Measurements from ENCODE around the gene SOAT2. TPM values are rescaled to one million over a fixed set of nuclear protein-coding genes. Genes with fewer than 3 reads are reported as not detected.

SOAT2 gene
- total and polyA plus RNA-seq, 2 donors (not counting 3 experiments of a cell fraction or from before 2014, with no cell fraction given) = not detected

DNA sequence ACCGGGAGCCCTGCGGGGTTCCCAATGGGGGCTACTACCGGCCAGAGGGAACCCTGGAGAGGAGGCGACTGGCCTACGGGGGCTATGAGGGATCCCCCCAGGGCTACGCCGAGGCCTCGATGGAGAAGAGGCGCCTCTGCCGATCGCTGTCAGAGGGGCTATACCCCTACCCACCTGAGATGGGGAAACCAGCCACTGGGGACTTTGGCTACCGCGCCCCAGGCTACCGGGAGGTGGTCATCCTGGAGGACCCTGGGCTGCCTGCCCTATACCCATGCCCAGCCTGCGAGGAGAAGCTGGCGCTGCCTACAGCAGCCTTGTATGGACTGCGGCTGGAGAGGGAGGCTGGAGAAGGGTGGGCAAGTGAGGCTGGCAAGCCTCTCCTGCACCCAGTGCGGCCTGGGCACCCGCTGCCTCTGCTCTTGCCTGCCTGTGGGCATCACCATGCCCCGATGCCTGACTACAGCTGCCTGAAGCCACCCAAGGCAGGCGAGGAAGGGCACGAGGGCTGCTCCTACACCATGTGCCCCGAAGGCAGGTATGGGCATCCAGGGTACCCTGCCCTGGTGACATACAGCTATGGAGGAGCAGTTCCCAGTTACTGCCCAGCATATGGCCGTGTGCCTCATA lies 43.7 kb upstream of the SOAT2 start:
- H3K79me2 ChIP-seq (ENCODE audit: control insufficient read depth, insufficient read depth, low read length) = no peaks in the 10 kb centered on the region
- H3K4me1 ChIP-seq (ENCODE audit: control insufficient read depth, extremely low read depth, insufficient read depth, low read length) = peaks cover 10% of the 10 kb centered on the region
- no peaks in the 10 kb centered on the region for H4K20me1 ChIP-seq (replicated peaks; ENCODE audit: control insufficient read depth, extremely low read depth, insufficient read depth, low read length)
- no peak overlapping the region for H3K9ac ChIP-seq (replicated peaks; ENCODE audit: extremely low read depth, insufficient read depth, low read length)
- no peaks in the 10 kb centered on the region for H3K9me3 ChIP-seq (replicated peaks; ENCODE audit: control insufficient read depth, insufficient read depth, low read length)
- H3K27me3 ChIP-seq (ENCODE audit: control insufficient read depth in 2 of 2, insufficient read depth in 2 of 2, low read length in 2 of 2) = no peaks in the 10 kb centered on the region
- H3K27ac ChIP-seq (ENCODE audit: insufficient read depth, low read depth, low read length) = no peak overlapping the region
- FAIRE-seq (no peak), DNase-seq (ENCODE audit: low read depth, low spot score) (no peak)
- dilution Hi-C loops (cut with MboI; ENCODE audit: extremely low pct_ligation_motif_present, low sequenced_read_pairs) (no loop called here), intact Hi-C loops (cut with micrococcal nuclease) (no loop called here)
- H3K36me3 ChIP-seq (ENCODE audit: control insufficient read depth in 2 of 2, extremely low read depth in 1 of 2, insufficient read depth in 2 of 2, low read length in 2 of 2) = peaks cover 5 to 57% of the 10 kb centered on the region in 2 experiments
- BruUV-seq (replicated peaks) = no TSS peak
- H3K9me1 ChIP-seq (replicated peaks; ENCODE audit: control insufficient read depth, extremely low read depth, insufficient read depth, low read length) = no peaks in the 10 kb centered on the region
- ChIA-PET CTCF (no interaction called here), POLR2A (interaction anchor here (1.1 kb wide), 1 partner anchor 53 kb away, joined by 3 read pairs; the partner anchor contains the start of gene EIF4B)
- H2AFZ ChIP-seq (ENCODE audit: low read depth, low read length) = no peak overlapping the region
- no peak overlapping the region for H3K4me3 ChIP-seq (replicated peaks in 1 of 3; ENCODE audit: insufficient read depth in 1 of 3, low read depth in 1 of 3, low read length in 3 of 3)
- TF ChIP-seq POLR2AphosphoS5 (IDR thresholded peaks at IDR 0.05; ENCODE audit: insufficient read depth, low read depth, low read length) (no peak), MYC (IDR thresholded peaks at IDR 0.05; ENCODE audit: low read depth, low read length) (no peak), JUN (IDR thresholded peaks at IDR 0.05; ENCODE audit: borderline replicate concordance, insufficient read depth, insufficient read length, low read depth) (no peak), FOS (IDR thresholded peaks at IDR 0.05; ENCODE audit: borderline replicate concordance, insufficient read depth, low read length) (no peak)
- H3K4me2 ChIP-seq (ENCODE audit: insufficient read depth, low read length) = no peak overlapping the region

DNA sequence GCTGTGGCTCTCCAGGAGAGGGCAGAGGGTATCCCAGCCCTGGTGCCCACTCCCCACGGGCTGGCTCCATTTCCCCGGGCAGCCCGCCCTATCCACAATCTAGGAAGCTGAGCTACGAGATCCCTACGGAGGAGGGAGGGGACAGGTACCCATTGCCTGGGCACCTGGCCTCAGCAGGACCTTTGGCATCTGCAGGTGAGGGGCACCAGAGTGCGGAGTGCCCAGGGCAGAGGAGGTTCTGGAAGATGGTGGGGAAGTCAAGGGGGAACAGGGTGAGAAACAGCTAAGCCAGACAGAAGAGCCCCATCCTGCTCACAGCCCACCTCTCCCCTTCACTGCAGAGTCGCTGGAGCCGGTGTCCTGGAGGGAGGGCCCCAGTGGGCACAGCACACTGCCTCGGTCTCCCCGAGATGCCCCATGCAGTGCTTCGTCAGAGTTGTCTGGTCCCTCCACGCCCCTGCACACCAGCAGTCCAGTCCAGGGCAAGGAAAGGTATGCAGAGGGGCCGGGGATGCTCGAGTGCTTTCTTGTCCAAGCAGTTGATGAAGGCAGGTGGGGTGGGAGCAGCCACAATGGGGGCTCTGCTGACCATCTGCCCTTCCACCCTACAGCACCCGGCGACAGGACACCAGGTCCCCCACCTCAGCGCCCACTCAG lies 43.1 kb upstream of the SOAT2 start:
- Histone ChIP-seq H3K4me2 (ENCODE audit: insufficient read depth, low read length) (no peak overlapping the region), H2AFZ (ENCODE audit: low read depth, low read length) (no peak overlapping the region), H3K9me1 (replicated peaks; ENCODE audit: control insufficient read depth, extremely low read depth, insufficient read depth, low read length) (no peaks in the 10 kb centered on the region), H3K36me3 (ENCODE audit: control insufficient read depth in 2 of 2, extremely low read depth in 1 of 2, insufficient read depth in 2 of 2, low read length in 2 of 2) (peaks cover 5 to 56% of the 10 kb centered on the region in 2 experiments), H3K27me3 (ENCODE audit: control insufficient read depth in 2 of 2, insufficient read depth in 2 of 2, low read length in 2 of 2) (no peaks in the 10 kb centered on the region), H4K20me1 (replicated peaks; ENCODE audit: control insufficient read depth, extremely low read depth, insufficient read depth, low read length) (no peaks in the 10 kb centered on the region), H3K4me1 (ENCODE audit: control insufficient read depth, extremely low read depth, insufficient read depth, low read length) (peaks cover 10% of the 10 kb centered on the region), H3K9ac (replicated peaks; ENCODE audit: extremely low read depth, insufficient read depth, low read length) (no peak overlapping the region), H3K4me3 (replicated peaks in 1 of 3; ENCODE audit: insufficient read depth in 1 of 3, low read depth in 1 of 3, low read length in 3 of 3) (no peak overlapping the region), H3K9me3 (replicated peaks; ENCODE audit: control insufficient read depth, insufficient read depth, low read length) (no peaks in the 10 kb centered on the region), H3K79me2 (ENCODE audit: control insufficient read depth, insufficient read depth, low read length) (no peaks in the 10 kb centered on the region), H3K27ac (ENCODE audit: insufficient read depth, low read depth, low read length) (no peak overlapping the region)
- DNase-seq (ENCODE audit: low read depth, low spot score) (no peak), FAIRE-seq (no peak)
- intact Hi-C loops (cut with micrococcal nuclease) (no loop called here), dilution Hi-C loops (cut with MboI; ENCODE audit: extremely low pct_ligation_motif_present, low sequenced_read_pairs) (no loop called here)
- TF ChIP-seq POLR2AphosphoS5 (IDR thresholded peaks at IDR 0.05; ENCODE audit: insufficient read depth, low read depth, low read length) = no peak
- ChIA-PET POLR2A (interaction anchor here (1.1 kb wide), 1 partner anchor 54 kb away, joined by 3 read pairs; the partner anchor contains the start of gene EIF4B), CTCF (interaction anchor here (14.2 kb wide), 1 partner anchor 40 kb away, joined by 463 read pairs; the partner anchor contains the start of genes IGFBP6 and SOAT2)
- BruUV-seq (replicated peaks) = no TSS peak

Measured in endothelial cell of umbilical vein (primary cell).